IMR-90 (cell line): ENCODE measurements around the gene ENPEP. TPM values are rescaled to one million over a fixed set of nuclear protein-coding genes. Genes with fewer than 3 reads are reported as not detected.
A peak's percentile ranks its signal among the peaks of the same experiment; 100 is the strongest.

Source experiments
- ATAC-seq: fragments of 200-7000 bp; cut with Tn5 transposase; 2 replicates; pipeline ENCODE4 v1.9.1; 2020; ENCODE audit warnings: low read depth, mild to moderate bottlenecking, moderate library complexity
- BruUV-seq: library from RNA; stranded (reverse); fragments of 400-500 nt; replicated peaks from 2 replicates; lab custom pipeline; 2021; lab: Mats Ljungman, UMichigan
- CTCF ChIA-PET: fragments of 300-600 bp; formaldehyde crosslinking; extraction: SDS; loops from one replicate; lab custom pipeline; 2021; ENCODE audit warnings: antibody characterized with exemption; lab: Yijun Ruan, JAX
- POLR2A ChIA-PET: fragments of 300-600 bp; sonication (Branson Sonifier 250); formaldehyde crosslinking; loops from one replicate; lab custom pipeline; 2022; ENCODE audit warnings: antibody characterized with exemption; ENCODE audit not compliant: unreplicated experiment; lab: Charles Lee
- DNase-seq: peaks from one replicate; pipeline ENCODE4 v3.0.0; 2013
- H2AFZ ChIP-seq: replicated peaks from 2 replicates; pipeline ENCODE3; 2013; ENCODE audit warnings: low read length, mild to moderate bottlenecking; ENCODE audit not compliant: poor library complexity
- H2AK5ac ChIP-seq: 2 replicates; pipeline ENCODE4 v1.6.1; 2013; ENCODE audit warnings: low read depth, low read length, inconsistent platforms
- H2AK9ac ChIP-seq: replicated peaks from 2 replicates; pipeline ENCODE3; 2013; ENCODE audit warnings: mild to moderate bottlenecking, low read depth, low read length, moderate library complexity; ENCODE audit not compliant: poor library complexity
- H2BK120ac ChIP-seq: 2 replicates; pipeline ENCODE4 v1.6.1; 2013; ENCODE audit warnings: low read depth, low read length, inconsistent platforms
- H2BK15ac ChIP-seq: 3 replicates; pipeline ENCODE4 v1.6.1; 2013; ENCODE audit warnings: low read depth, low read length, inconsistent platforms
- H2BK20ac ChIP-seq: 2 replicates; pipeline ENCODE4 v1.6.1; 2013; ENCODE audit warnings: low read depth, mild to moderate bottlenecking, inconsistent platforms, low read length, moderate library complexity
- H2BK5ac ChIP-seq: 2 replicates; pipeline ENCODE4 v1.6.1; 2013; ENCODE audit warnings: mild to moderate bottlenecking, low read depth, low read length, inconsistent platforms; ENCODE audit not compliant: poor library complexity, severe bottlenecking
- H3K14ac ChIP-seq: replicated peaks from 2 replicates; pipeline ENCODE4 v1.6.1; 2013; ENCODE audit warnings: low read depth, low read length, inconsistent platforms
- H3K18ac ChIP-seq: 2 replicates; pipeline ENCODE4 v1.6.1; 2013; ENCODE audit warnings: low read depth, low read length, control low read depth
- H3K23ac ChIP-seq: 2 replicates; pipeline ENCODE4 v1.6.1; 2013; ENCODE audit warnings: low read depth, low read length, inconsistent platforms
- H3K27ac ChIP-seq: 2 replicates; pipeline ENCODE4 v1.5.1; 2013; ENCODE audit warnings: mild to moderate bottlenecking, control low read depth, low read length; ENCODE audit not compliant: insufficient read depth
- H3K27me3 ChIP-seq: 2 replicates; pipeline ENCODE4 v1.6.1; 2013; ENCODE audit warnings: low read length; ENCODE audit not compliant: control insufficient read depth, insufficient read depth
- H3K36me3 ChIP-seq: 2 replicates; pipeline ENCODE4 v1.6.1; 2013; ENCODE audit warnings: low read length, mixed read lengths; ENCODE audit not compliant: control insufficient read depth, insufficient read depth
- H3K4ac ChIP-seq: 2 replicates; pipeline ENCODE4 v1.6.1; 2013; ENCODE audit warnings: low read depth, low read length, inconsistent platforms
- H3K4me1 ChIP-seq: 2 replicates; pipeline ENCODE4 v1.6.1; 2013; ENCODE audit warnings: low read length, mixed read lengths; ENCODE audit not compliant: control insufficient read depth, insufficient read depth
- H3K4me2 ChIP-seq: 2 replicates; pipeline ENCODE4 v1.6.1; 2013; ENCODE audit warnings: low read depth, mild to moderate bottlenecking, control low read depth, low read length, moderate library complexity
- H3K4me3 ChIP-seq: 2 replicates; pipeline ENCODE4 v1.5.1; 2013; ENCODE audit warnings: low read depth, mild to moderate bottlenecking, control low read depth, low read length, moderate library complexity; ENCODE audit not compliant: insufficient read depth
- H3K56ac ChIP-seq: 2 replicates; pipeline ENCODE4 v1.6.1; 2013; ENCODE audit warnings: low read length, inconsistent platforms; ENCODE audit not compliant: insufficient read depth; ENCODE audit errors: extremely low read depth
- H3K79me1 ChIP-seq, 2 experiments: 2 replicates each; pipeline ENCODE4 v1.6.1; 2013; ENCODE audit warnings: low read length in 2 of 2, inconsistent platforms in 1 of 2, low read depth in 1 of 2
- H3K9ac ChIP-seq: 2 replicates; pipeline ENCODE4 v1.6.1; 2013; ENCODE audit warnings: low read depth, low read length, control low read depth
- H3K9me1 ChIP-seq: 2 replicates; pipeline ENCODE4 v1.6.1; 2013; ENCODE audit warnings: low read length, inconsistent platforms; ENCODE audit not compliant: insufficient read depth
- H3K9me3 ChIP-seq: 2 replicates; pipeline ENCODE4 v1.6.1; 2013; ENCODE audit warnings: low read length; ENCODE audit not compliant: control insufficient read depth, insufficient read depth
- H4K20me1 ChIP-seq: 2 replicates; pipeline ENCODE4 v1.6.1; 2013; ENCODE audit warnings: low read length, inconsistent platforms; ENCODE audit not compliant: insufficient read depth
- H4K5ac ChIP-seq: 2 replicates; pipeline ENCODE4 v1.6.1; 2013; ENCODE audit warnings: mild to moderate bottlenecking, low read depth, low read length, control low read depth
- H4K8ac ChIP-seq, 2 experiments: 2 replicates each; pipeline ENCODE4 v1.6.1; 2013; ENCODE audit warnings: low read depth in 2 of 2, low read length in 2 of 2, control low read depth in 1 of 2, inconsistent platforms in 1 of 2
- H4K91ac ChIP-seq: 2 replicates; pipeline ENCODE4 v1.6.1; 2013; ENCODE audit warnings: low read depth, low read length, inconsistent platforms; ENCODE audit not compliant: insufficient read depth
- CTCF ChIP-seq: conservative IDR thresholded peaks from 2 replicates; pipeline ENCODE4 v1.5.1; 2012; ENCODE audit warnings: mild to moderate bottlenecking, low read depth, low read length, improper control_type of control experiment
- ELK1 ChIP-seq: fragments of 150-350 bp; IDR thresholded peaks from 2 replicates; pipeline ENCODE4 v1.6.1; 2016; ENCODE audit warnings: low read depth, mild to moderate bottlenecking, low read length, moderate library complexity, borderline replicate concordance
- RAD21 ChIP-seq: IDR thresholded peaks from 2 replicates; pipeline ENCODE4 v1.6.1; 2012; ENCODE audit warnings: low read length, improper control_type of control experiment
- RCOR1 ChIP-seq: IDR thresholded peaks from 2 replicates; pipeline ENCODE4 v1.6.1; 2012; ENCODE audit warnings: mild to moderate bottlenecking, low read length, improper control_type of control experiment; ENCODE audit not compliant: insufficient replicate concordance
- SMC3 ChIP-seq: fragments of 150-350 bp; IDR thresholded peaks from 2 replicates; pipeline ENCODE4 v1.6.1; 2016; ENCODE audit warnings: low read depth, mild to moderate bottlenecking, antibody characterized with exemption, low read length, moderate library complexity
- dilution Hi-C: fragments of 300-500 bp; cut with HindIII; formaldehyde crosslinking; loops from one replicate; pipeline ENCODE4 v1.14.3; 2018; ENCODE audit warnings: low sequenced_read_pairs; ENCODE audit not compliant: unreplicated experiment
- in situ Hi-C: fragments of 300-500 bp; cut with MboI; formaldehyde crosslinking; loops from 3 replicates; pipeline ENCODE4 v1.14.3; 2019; ENCODE audit warnings: low sequenced_read_pairs, inconsistent platforms, mixed read lengths
- intact Hi-C: fragments of 100-400 bp; cut with micrococcal nuclease; formaldehyde crosslinking; loops from 2 replicates; pipeline ENCODE4 v1.10.0; 2022
- polyA plus RNA-seq, 3 experiments: library from polyadenylated mRNA; depleted of rRNA; stranded (reverse); fragments of >200 nt; gene quantifications; 2 replicates each; pipeline ENCODE4 v1.2.3, GENCODE V29; 2012; ENCODE audit warnings: low replicate concordance in 1 of 3
- total RNA-seq: library from RNA; depleted of rRNA; stranded (reverse); fragments of >200 nt; gene quantifications from 2 replicates; pipeline ENCODE4 v1.2.3, GENCODE V29; 2012

Gene ENPEP
- total and polyA plus RNA-seq, 2 of the 4 experiments (the other 2 are of a cell fraction): 0.12 to 0.18 TPM

GRCh38 chr4:110514889-110515479 lies 39.0 kb downstream of the ENPEP start:
- ChIA-PET CTCF (interaction anchor here (0.6 to 6.7 kb wide), 3 partner anchors 510 to 516 kb away, joined by 3 to 52 read pairs (median 5); no protein-coding TSS in a partner anchor), POLR2A (no interaction called here)
- Histone ChIP-seq H3K18ac (no peak overlapping the region), H2AK5ac (no peak overlapping the region), H3K27ac (no peak overlapping the region), H3K9ac (no peak overlapping the region), H3K79me1 (no peaks in the 10 kb centered on the region), H2AFZ (no peak overlapping the region), H4K8ac (no peak overlapping the region), H2BK15ac (no peak overlapping the region), H3K4me1 (no peaks in the 10 kb centered on the region), H3K9me3 (no peaks in the 10 kb centered on the region), H3K23ac (no peak overlapping the region), H4K20me1 (no peaks in the 10 kb centered on the region), H3K4ac (no peak overlapping the region), H3K4me2 (no peak overlapping the region), H3K56ac (no peak overlapping the region), H2BK20ac (no peak overlapping the region), H2BK5ac (no peak overlapping the region), H2AK9ac (no peak overlapping the region), H3K27me3 (no peaks in the 10 kb centered on the region), H2BK120ac (no peak overlapping the region), H3K14ac (no peak overlapping the region), H4K5ac (no peak overlapping the region), H3K9me1 (no peaks in the 10 kb centered on the region), H3K4me3 (no peak overlapping the region), H4K91ac (no peak overlapping the region), H3K36me3 (no peaks in the 10 kb centered on the region)
- in situ Hi-C loops: loop anchor here (5.0 to 25.0 kb wide), 3 partner anchors 203 to 1103 kb away; no protein-coding TSS in a partner anchor
- dilution Hi-C loops: no loop called here
- TF ChIP-seq RAD21: peak; percentile 53
- TF ChIP-seq SMC3: peak; percentile 70
- no peak for TF ChIP-seq ELK1
- no peak for TF ChIP-seq RCOR1
- TF ChIP-seq CTCF: peak; percentile 67
- DNase-seq (peak; percentile 30), ATAC-seq (no peak)
- intact Hi-C loops: loop anchor here (5.0 to 10.0 kb wide), 3 partner anchors 318 to 1517 kb away; partner anchors contain the start of gene ELOVL6
- BruUV-seq: no TSS peak
